HTR-8/SVneo (cell line): ENCODE results near the gene WDR59.
"Not testable (repeated sequence)": the region's sequence is repeated elsewhere in the genome, so short reads cannot be mapped to it uniquely, and the experiment has no call there.

Experiments used
- DNase-seq: peaks from one replicate; pipeline ENCODE4 v3.0.0; 2011; ENCODE audit warnings: low spot score, mixed read lengths; ENCODE audit not compliant: insufficient read length
- FAIRE-seq: peaks from 2 replicates; lab custom pipeline; 2011; peaks lifted over from hg19 to GRCh38; lab: Jason Lieb, UNC

The WDR59 gene

GRCh38 chr16:74922150-74923138 is 62.5 kb downstream of the WDR59 start:
- DNase-seq (no peak), FAIRE-seq (no peak)

GRCh38 chr16:74921051-74921450 is 63.9 kb downstream of the WDR59 start:
- FAIRE-seq (no peak), DNase-seq (no peak)

GRCh38 chr16:74909665-74910064 is 75.3 kb downstream of the WDR59 start:
- FAIRE-seq, result no peak
- DNase-seq, result no peak

GRCh38 chr16:74908759-74909158 is 76.2 kb downstream of the WDR59 start:
- not testable (repeated sequence) for FAIRE-seq, DNase-seq

GRCh38 chr16:74903901-74904678 is 80.8 kb downstream of the WDR59 start:
- FAIRE-seq, result no peak
- no peak for DNase-seq

GRCh38 chr16:74903120-74903519 is 81.8 kb downstream of the WDR59 start:
- no peak for DNase-seq
- no peak for FAIRE-seq

GRCh38 chr16:74902161-74902560 is 82.8 kb downstream of the WDR59 start:
- FAIRE-seq (no peak), DNase-seq (no peak)

GRCh38 chr16:74901606-74902005 is 83.3 kb downstream of the WDR59 start:
- DNase-seq (no peak), FAIRE-seq (no peak)

- FAIRE-seq (peak; percentile 57), DNase-seq (no peak)
Measured at GRCh38 chr16:74899816-74900215, 85.1 kb downstream of the WDR59 start.

- no peak for DNase-seq
- FAIRE-seq, result no peak
Measured at GRCh38 chr16:74898659-74899058, 86.3 kb downstream of the WDR59 start.

GRCh38 chr16:74896389-74897370 is 88.2 kb downstream of the WDR59 start:
- DNase-seq, result peak; percentile 73
- peak; percentile 70 for FAIRE-seq

GRCh38 chr16:74893541-74893940 is 91.4 kb downstream of the WDR59 start:
- FAIRE-seq, result no peak
- no peak for DNase-seq

GRCh38 chr16:74892574-74893461 is 92.1 kb downstream of the WDR59 start:
- DNase-seq (no peak), FAIRE-seq (no peak)

GRCh38 chr16:74888888-74889287 is 96.0 kb downstream of the WDR59 start:
- DNase-seq (no peak), FAIRE-seq (no peak)

- FAIRE-seq (no peak), DNase-seq (no peak)
Measured at GRCh38 chr16:74888232-74888862, 96.6 kb downstream of the WDR59 start.

- DNase-seq (no peak), FAIRE-seq (no peak)
Measured at GRCh38 chr16:74887084-74887483, 97.8 kb downstream of the WDR59 start.

GRCh38 chr16:74877706-74878105 is 107.2 kb downstream of the WDR59 start:
- DNase-seq (no peak), FAIRE-seq (no peak)

- DNase-seq (no peak), FAIRE-seq (no peak)
Measured at GRCh38 chr16:74874912-74875546, 109.9 kb downstream of the WDR59 start.
